Activated CD4-positive, alpha-beta T cell treated with anti-CD3 and anti-CD28 coated beads, Interleukin-2, amount 50 U/mL, for 1 hour (primary cell): ENCODE results near the gene JAK1.

Experiments used
- DNase-seq: peaks from one replicate; pipeline ENCODE4 v3.0.0-alpha.2; 2020

The JAK1 gene

DNA sequence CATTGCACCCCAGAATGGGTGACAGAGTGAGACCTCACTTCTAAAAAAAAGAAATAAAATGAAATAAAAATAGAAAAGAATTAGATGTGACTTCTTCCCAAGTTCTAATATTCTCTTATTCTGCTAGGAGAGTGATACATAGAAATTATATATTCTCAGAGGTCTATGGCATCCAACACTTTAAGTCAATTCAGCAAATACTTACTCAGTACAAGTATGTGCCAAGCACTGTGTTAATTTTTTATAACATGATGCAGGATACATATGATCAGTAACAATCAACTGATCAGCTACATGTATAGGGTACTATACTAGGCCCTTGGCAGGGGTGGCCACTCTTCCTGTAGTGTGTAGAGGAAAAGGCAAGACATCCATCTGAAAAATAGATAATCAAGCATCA, 13.0 kb upstream of the JAK1 start:
- DNase-seq: no peak

GRCh38 chr1:64976361-64976760, 10.0 kb upstream of the JAK1 start:
- DNase-seq: no peak

DNA sequence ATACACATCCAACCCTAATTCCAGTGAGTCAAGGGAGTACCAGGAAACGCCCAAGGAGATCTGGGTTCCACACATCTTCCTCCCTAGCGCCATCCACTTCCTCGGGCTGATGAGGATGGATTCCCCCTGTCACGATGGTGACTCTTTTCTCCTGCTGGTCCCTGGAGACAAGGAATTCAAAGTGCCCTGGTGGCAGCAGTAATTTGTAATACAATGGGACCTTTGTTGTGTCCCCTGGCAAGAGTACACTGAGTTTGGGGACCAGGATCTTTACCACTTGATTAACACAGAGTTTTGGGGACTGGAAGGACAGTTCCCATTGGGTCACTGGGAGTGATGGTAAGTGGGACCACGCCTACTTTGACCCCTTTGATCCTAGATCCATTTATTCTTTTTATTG, 9.4 kb upstream of the JAK1 start:
- no peak for DNase-seq

- no peak for DNase-seq
Observed at GRCh38 chr1:64975127-64975526, 8.8 kb upstream of the JAK1 start.

DNA sequence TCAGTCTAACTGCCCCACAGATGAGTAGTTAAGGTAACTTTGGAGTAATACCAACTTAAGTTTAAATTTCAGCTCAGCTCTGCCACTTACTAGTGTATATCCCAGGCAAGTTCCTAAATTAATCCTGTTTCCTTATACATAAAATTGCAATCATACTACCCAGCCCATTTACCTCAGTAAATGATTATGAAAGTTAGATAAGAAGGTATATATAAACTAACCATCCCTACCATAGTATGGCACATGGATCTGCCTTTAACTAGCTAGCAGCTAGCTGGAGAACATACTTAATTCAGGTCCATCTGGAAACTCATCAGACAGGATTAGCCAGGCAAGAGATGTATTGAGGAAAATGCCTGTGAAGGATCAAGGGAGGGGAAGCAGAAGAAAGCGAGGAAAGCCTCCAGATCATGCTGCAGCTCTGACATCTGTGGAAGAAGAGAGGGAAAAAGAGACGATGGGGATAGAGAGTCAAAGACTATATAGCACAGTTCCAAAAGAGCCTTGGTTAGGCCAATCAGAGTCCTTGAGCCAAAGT, 8.0 kb upstream of the JAK1 start:
- no peak for DNase-seq

- no peak for DNase-seq
Observed at GRCh38 chr1:64973061-64973647, 6.8 kb upstream of the JAK1 start.

DNA sequence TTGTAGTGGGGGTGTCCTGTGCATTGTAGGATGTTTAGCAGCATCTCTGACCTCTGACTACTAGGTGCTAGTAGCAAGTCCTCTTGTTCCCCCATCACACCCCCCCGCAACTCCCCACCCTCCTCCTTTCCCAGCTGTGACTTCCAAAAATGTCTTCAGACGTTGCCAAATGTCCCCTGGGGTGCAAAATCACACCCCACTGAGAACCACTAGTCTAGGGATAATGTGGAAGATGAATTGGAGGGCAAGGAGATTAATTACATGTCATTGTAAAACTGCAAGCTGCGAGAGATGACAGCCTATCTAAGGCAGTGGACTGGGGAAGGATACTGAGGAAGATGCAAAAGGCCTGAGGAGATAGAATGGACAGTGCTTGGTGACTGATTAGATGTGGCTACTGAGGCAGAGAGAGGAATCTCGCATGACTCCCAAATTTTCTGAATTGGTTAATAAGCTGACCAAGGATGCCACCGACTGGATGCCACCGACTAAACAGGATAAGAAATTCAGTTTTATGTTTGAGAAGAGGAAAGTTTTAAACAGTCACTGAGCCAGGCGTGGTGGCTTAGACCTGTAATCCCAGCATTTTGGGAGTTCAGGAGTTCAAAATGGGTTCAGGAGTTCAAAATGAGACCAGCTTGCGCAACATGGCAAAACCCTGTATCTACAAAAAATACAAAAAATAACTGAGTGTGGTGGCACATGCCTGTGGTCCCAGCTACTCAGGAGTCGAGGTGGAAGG, 3.1 kb upstream of the JAK1 start:
- DNase-seq: no peak

GRCh38 chr1:64967381-64967780, 1.0 kb upstream of the JAK1 start:
- DNase-seq: no peak

- peak; percentile 76 for DNase-seq
Observed at GRCh38 chr1:64965366-64966157, 787 bp downstream of the JAK1 start.

DNA sequence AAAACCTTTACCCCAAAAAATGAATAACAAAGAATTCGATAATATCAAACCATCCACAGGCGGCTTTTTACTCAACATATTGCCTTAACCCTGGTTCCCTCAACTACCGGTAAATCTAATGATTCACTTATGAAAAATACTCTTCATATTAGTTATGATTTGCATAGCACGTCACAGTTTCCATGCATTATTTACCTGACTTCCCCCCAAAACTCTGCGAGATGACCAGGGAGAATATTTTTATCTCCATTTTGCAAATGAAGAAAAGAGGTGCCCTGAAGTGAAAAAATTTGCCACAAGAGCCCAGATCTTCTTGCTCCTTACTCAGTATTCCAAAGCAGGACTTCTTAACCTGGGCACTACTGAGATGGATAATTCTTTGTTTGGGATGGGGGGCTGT, 2.9 kb downstream of the JAK1 start:
- DNase-seq: no peak

GRCh38 chr1:64962441-64962840, 3.9 kb downstream of the JAK1 start:
- DNase-seq: peak; percentile 12

GRCh38 chr1:64961923-64962322, 4.4 kb downstream of the JAK1 start:
- DNase-seq: no peak

GRCh38 chr1:64960731-64961130, 5.6 kb downstream of the JAK1 start:
- no peak for DNase-seq

DNA sequence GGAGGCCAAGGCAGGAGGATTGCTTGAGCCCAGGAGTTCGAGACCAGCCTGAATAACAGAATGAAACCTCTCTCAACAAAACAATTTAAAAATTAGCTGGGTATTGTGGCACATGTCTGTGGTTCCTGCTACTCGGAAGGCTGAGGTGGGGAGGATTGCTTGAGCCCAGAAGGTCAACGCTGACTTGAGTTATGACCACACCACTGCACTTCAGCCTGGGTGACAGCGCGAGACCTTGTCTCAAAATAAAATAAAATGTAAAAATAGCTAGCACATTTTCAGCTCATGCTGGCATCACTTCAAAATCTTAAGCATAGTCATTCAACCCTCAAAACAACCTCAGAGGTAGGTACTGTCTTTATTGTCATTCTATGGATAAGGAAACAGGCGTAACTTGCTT, 6.4 kb downstream of the JAK1 start:
- DNase-seq: no peak

DNA sequence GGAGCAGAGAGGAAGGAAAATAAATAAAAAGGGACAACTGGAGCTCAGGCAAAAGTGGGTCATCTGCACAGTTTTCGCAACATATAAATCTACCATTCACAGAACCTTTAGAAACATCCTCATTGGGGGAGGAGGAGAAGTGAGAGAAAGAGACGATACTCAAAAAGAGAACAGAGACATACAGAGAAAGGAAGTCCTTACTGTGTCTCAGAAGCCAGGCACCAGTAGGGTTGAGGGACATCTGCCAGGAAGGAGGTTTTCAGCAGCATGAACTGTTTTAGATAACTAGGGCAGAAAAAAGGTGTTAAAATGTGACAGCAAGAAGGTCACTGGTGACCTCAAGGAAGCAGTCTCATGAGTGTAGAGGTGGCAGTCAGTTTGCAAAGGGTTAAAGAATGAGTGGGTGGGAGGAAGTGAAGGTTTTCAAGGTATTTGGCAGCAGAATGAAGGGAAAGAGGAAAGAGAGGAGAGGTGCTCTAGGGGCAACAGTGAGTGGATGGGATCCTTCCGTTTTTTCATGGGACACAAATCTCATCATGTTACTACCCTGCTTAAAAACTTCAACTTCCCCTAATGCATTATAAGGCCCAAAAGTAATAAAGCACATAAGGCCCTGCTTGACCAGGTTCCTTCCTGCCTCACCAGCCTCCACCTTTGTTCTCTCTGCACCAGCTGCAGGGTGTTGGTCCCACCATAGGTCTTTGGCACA, 9.5 kb downstream of the JAK1 start:
- DNase-seq: no peak

GRCh38 chr1:64956010-64956640, 10.2 kb downstream of the JAK1 start:
- DNase-seq: no peak

- no peak for DNase-seq
Observed at GRCh38 chr1:64955097-64956009, 11.0 kb downstream of the JAK1 start.

DNA sequence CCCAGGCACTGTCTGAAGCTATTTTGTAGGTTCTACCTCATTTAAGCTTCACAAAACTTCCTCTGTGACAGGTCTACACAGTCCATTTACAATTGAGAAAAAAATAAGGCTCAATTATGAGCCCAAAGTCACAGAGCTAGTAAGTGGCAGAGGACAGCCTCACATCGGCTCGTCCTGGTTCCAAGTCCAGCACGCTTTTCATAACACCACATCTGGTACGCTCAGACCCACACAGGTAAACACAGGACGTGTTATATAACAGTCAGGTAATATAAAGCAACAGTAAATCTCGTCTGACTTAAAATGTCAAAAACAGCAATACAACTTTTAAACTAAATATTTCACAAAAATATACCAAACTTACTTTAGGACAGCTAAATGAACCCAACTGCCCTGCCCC, 13.1 kb downstream of the JAK1 start:
- no peak for DNase-seq

DNA sequence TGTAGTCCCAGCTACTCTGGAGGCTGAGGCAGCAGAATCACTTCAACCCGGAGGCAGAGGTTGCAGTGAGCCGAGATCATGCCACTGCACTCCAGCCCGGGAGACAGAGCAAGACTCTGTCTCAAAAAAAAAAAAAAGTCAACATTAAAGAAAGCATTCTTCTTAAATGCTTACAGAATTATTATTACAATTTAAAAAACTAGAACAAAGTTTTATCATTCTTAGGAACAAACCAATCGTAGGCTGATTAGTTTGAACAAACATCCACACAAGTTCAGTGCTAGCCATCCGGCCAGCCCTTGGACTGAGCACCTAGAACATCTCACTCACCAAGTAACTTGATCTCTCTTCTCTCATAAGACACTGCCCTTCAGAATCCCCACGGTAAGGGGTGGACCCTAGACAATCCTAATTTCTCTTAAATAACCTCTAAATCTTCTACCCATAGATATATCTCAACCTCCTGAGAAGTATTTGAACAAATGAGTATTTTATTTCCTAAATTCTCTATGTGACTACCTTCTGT, 16.0 kb downstream of the JAK1 start:
- DNase-seq: no peak

GRCh38 chr1:64948905-64949833, 17.2 kb downstream of the JAK1 start:
- DNase-seq: no peak
